Stomach (tissue), 4 donors: ENCODE results near the gene ELP2.

ENCODE experiments used
- EP300 ChIP-seq: sonication (generic); formaldehyde crosslinking; IDR thresholded peaks from one replicate; pipeline ENCODE4 v1.6.1; 2017; ENCODE audit warnings: antibody characterized with exemption
- POLR2A ChIP-seq, 4 donors: fragments of 450-650 bp; IDR thresholded peaks; one replicate each; pipeline ENCODE4 v1.6.1; 2016; ENCODE audit warnings: antibody characterized with exemption in 4 of 4, control low read depth in 2 of 4, mild to moderate bottlenecking in 1 of 4, moderate library complexity in 1 of 4
- TF ChIP-seq, protein P1 (sequence below), 7 experiments: fragments of 450-650 bp in 4 of 7; fragments of 200-600 bp in 3 of 7; sonication (generic) in 3 of 7; IDR thresholded peaks; one replicate each; pipeline ENCODE4 v1.5.1; 2016 to 2019; ENCODE audit warnings: antibody characterized with exemption in 7 of 7, control low read depth in 2 of 7, mild to moderate bottlenecking in 1 of 7

GRCh38 chr18:36099311-36099710 is 30.4 kb upstream of the ELP2 start:
- TF ChIP-seq POLR2A (IDR thresholded peaks at IDR 0.05) (no peak), EP300 (no peak)
- TF ChIP-seq, protein P1, sequence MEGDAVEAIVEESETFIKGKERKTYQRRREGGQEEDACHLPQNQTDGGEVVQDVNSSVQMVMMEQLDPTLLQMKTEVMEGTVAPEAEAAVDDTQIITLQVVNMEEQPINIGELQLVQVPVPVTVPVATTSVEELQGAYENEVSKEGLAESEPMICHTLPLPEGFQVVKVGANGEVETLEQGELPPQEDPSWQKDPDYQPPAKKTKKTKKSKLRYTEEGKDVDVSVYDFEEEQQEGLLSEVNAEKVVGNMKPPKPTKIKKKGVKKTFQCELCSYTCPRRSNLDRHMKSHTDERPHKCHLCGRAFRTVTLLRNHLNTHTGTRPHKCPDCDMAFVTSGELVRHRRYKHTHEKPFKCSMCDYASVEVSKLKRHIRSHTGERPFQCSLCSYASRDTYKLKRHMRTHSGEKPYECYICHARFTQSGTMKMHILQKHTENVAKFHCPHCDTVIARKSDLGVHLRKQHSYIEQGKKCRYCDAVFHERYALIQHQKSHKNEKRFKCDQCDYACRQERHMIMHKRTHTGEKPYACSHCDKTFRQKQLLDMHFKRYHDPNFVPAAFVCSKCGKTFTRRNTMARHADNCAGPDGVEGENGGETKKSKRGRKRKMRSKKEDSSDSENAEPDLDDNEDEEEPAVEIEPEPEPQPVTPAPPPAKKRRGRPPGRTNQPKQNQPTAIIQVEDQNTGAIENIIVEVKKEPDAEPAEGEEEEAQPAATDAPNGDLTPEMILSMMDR (IDR thresholded peaks at IDR 0.05): no peak
